Fibroblast of skin of right quadriceps (primary cell): ENCODE measurements around the gene NLRC4.
"Not testable (repeated sequence)": the region's sequence is repeated elsewhere in the genome, so short reads cannot be mapped to it uniquely, and the experiment has no call there.

Experiments used
- DNase-seq: peaks from one replicate; pipeline ENCODE4 v3.0.0-alpha.2; 2013

The NLRC4 gene

GRCh38 chr2:32264422-32265105 lies at the start of gene NLRC4:
TSS of gene NLRC4 (minus strand) at chr2:32264886. CDS start at chr2:32256775, 8,111 bp downstream.
- DNase-seq: no peak

GRCh38 chr2:32310577-32310976 lies 45.9 kb upstream of the NLRC4 start:
- no peak for DNase-seq

- not testable (repeated sequence) for DNase-seq
These were observed 29.4 kb upstream of the NLRC4 start for GRCh38 chr2:32293966-32294562.

GRCh38 chr2:32293493-32293892 lies 28.8 kb upstream of the NLRC4 start:
- not testable (repeated sequence) for DNase-seq

- no peak for DNase-seq
These were observed 27.1 kb upstream of the NLRC4 start for GRCh38 chr2:32291746-32292145.

- peak; percentile 2 for DNase-seq
These were observed 25.3 kb upstream of the NLRC4 start for GRCh38 chr2:32290000-32290339.

GRCh38 chr2:32289165-32289999 lies 24.7 kb upstream of the NLRC4 start:
- peak; percentile 61 for DNase-seq

GRCh38 chr2:32284321-32284720 lies 19.6 kb upstream of the NLRC4 start:
- no peak for DNase-seq

GRCh38 chr2:32278478-32278853 lies 13.8 kb upstream of the NLRC4 start:
- DNase-seq: no peak

GRCh38 chr2:32277674-32278477 lies 13.2 kb upstream of the NLRC4 start, which contains the start of gene YIPF4:
TSS of gene YIPF4 (plus strand) at chr2:32277904. CDS start at chr2:32278156, 252 bp downstream.
- DNase-seq: peak; percentile 94

GRCh38 chr2:32277363-32277673 lies 12.6 kb upstream of the NLRC4 start:
- no peak for DNase-seq

GRCh38 chr2:32275790-32276189 lies 11.1 kb upstream of the NLRC4 start:
- not testable (repeated sequence) for DNase-seq

GRCh38 chr2:32274289-32274688 lies 9.6 kb upstream of the NLRC4 start:
- DNase-seq: no peak

- DNase-seq: no peak
These were observed 7.6 kb upstream of the NLRC4 start for GRCh38 chr2:32272279-32272678.

- no peak for DNase-seq
These were observed 6.4 kb upstream of the NLRC4 start for GRCh38 chr2:32271063-32271462.

- no peak for DNase-seq
These were observed 2.6 kb downstream of the NLRC4 start for GRCh38 chr2:32262105-32262504.

- no peak for DNase-seq
These were observed 4.3 kb downstream of the NLRC4 start for GRCh38 chr2:32260376-32260775.

GRCh38 chr2:32258242-32258641 lies 6.4 kb downstream of the NLRC4 start:
- DNase-seq: no peak

- no peak for DNase-seq
These were observed 14.4 kb downstream of the NLRC4 start for GRCh38 chr2:32250290-32250689.

- no peak for DNase-seq
These were observed 14.9 kb downstream of the NLRC4 start for GRCh38 chr2:32249731-32250236.

- DNase-seq: no peak
These were observed 16.4 kb downstream of the NLRC4 start for GRCh38 chr2:32248299-32248698.

- no peak for DNase-seq
These were observed 17.8 kb downstream of the NLRC4 start for GRCh38 chr2:32246911-32247310.

- no peak for DNase-seq
These were observed 22.4 kb downstream of the NLRC4 start for GRCh38 chr2:32242331-32242730.
